ENCODE measurements around the gene RMND5B. TPM values are rescaled to one million over a fixed set of nuclear protein-coding genes. Genes with fewer than 3 reads are reported as not detected.

Gene RMND5B
- 12.7 and 13.7 TPM in 2 replicates for polyA plus RNA-seq (2013)

GRCh38 chr5:178130576-178131445 is at the start of gene RMND5B:
Gene RMND5B (plus strand): TSS chr5:178131014. CDS start chr5:178138120, 7,106 bp downstream.
- Histone ChIP-seq H2BK120ac (ENCODE audit: insufficient read depth, low read length, poor library complexity) (peak within 1 kb of the TSS; percentile 57), H3K36me3 (ENCODE audit: control insufficient read depth in 1 of 2, insufficient read depth in 2 of 2, low read length in 2 of 2) (peaks cover 5% of the 10 kb centered on the region in 2 experiments), H4K8ac (ENCODE audit: low read depth, low read length) (peak within 1 kb of the TSS; percentile 90), H2BK5ac (ENCODE audit: low read depth, low read length, poor library complexity) (peak within 1 kb of the TSS; percentile 51), H3K4me2 (ENCODE audit: low read length) (peak within 1 kb of the TSS; percentile 84), H3K27me3 (ENCODE audit: insufficient read depth, low read length) (no peaks in the 10 kb centered on the region), H4K91ac (ENCODE audit: low read depth, low read length) (peak within 1 kb of the TSS; percentile 75), H2AFZ (ENCODE audit: insufficient read depth, low read length, poor library complexity) (peak within 1 kb of the TSS; percentile 30), H3K79me2 (ENCODE audit: control insufficient read depth, insufficient read depth, low read length, poor library complexity) (peaks cover 9% of the 10 kb centered on the region), H4K12ac (ENCODE audit: low read depth, low read length) (peak within 1 kb of the TSS; percentile 36), H3K14ac (ENCODE audit: low read length) (peak within 1 kb of the TSS; percentile 22), H3K4me3 (ENCODE audit: low read depth, low read length) (peak within 1 kb of the TSS; percentile 84), H3K79me1 (ENCODE audit: low read length) (peaks cover 11% of the 10 kb centered on the region), H3K9ac (ENCODE audit: low read length) (peak within 1 kb of the TSS; percentile 96), H3K23ac (ENCODE audit: low read length) (peak within 1 kb of the TSS; percentile 14), H3K9me3 (ENCODE audit: insufficient read depth, low read depth, low read length) (no peaks in the 10 kb centered on the region), H3K4me1 (ENCODE audit: control insufficient read depth in 1 of 2, insufficient read depth in 2 of 2, low read length in 2 of 2) (peaks cover 7 to 8% of the 10 kb centered on the region in 2 experiments), H3K27ac (ENCODE audit: low read depth, low read length) (peak within 1 kb of the TSS; percentile 87), H3K18ac (ENCODE audit: low read length) (peak within 1 kb of the TSS; percentile 19), H3K4ac (ENCODE audit: low read depth, low read length) (peak within 1 kb of the TSS; percentile 24), H2BK12ac (ENCODE audit: low read length) (no peak within 1 kb of the TSS), H2AK5ac (ENCODE audit: low read length) (no peak within 1 kb of the TSS)
- WGBS (ENCODE audit: extremely low coverage, insufficient coverage, insufficient read length) = no CpG with 5 or more reads among the region's 102 CpGs
- peak; percentile 78 to 86 for DNase-seq

- Histone ChIP-seq H2BK5ac (ENCODE audit: low read depth, low read length, poor library complexity) (no peak overlapping the region), H3K9me3 (ENCODE audit: insufficient read depth, low read depth, low read length) (no peaks in the 10 kb centered on the region), H2BK12ac (ENCODE audit: low read length) (no peak overlapping the region), H3K23ac (ENCODE audit: low read length) (no peak overlapping the region), H3K4me1 (ENCODE audit: control insufficient read depth in 1 of 2, insufficient read depth in 2 of 2, low read length in 2 of 2) (peaks cover 18 to 30% of the 10 kb centered on the region in 2 experiments), H3K4me3 (ENCODE audit: low read depth, low read length) (no peak overlapping the region), H4K8ac (ENCODE audit: low read depth, low read length) (no peak overlapping the region), H2AK5ac (ENCODE audit: low read length) (no peak overlapping the region), H3K18ac (ENCODE audit: low read length) (no peak overlapping the region), H3K27me3 (ENCODE audit: insufficient read depth, low read length) (no peaks in the 10 kb centered on the region), H3K79me2 (ENCODE audit: control insufficient read depth, insufficient read depth, low read length, poor library complexity) (no peaks in the 10 kb centered on the region), H3K14ac (ENCODE audit: low read length) (no peak overlapping the region), H3K4ac (ENCODE audit: low read depth, low read length) (no peak overlapping the region), H2AFZ (ENCODE audit: insufficient read depth, low read length, poor library complexity) (no peak overlapping the region), H3K27ac (ENCODE audit: low read depth, low read length) (peak overlapping the region; percentile 68), H4K91ac (ENCODE audit: low read depth, low read length) (peak overlapping the region; percentile 48), H2BK120ac (ENCODE audit: insufficient read depth, low read length, poor library complexity) (no peak overlapping the region), H3K36me3 (ENCODE audit: control insufficient read depth in 1 of 2, insufficient read depth in 2 of 2, low read length in 2 of 2) (no peaks in the 10 kb centered on the region), H3K4me2 (ENCODE audit: low read length) (peak overlapping the region; percentile 25), H3K9ac (ENCODE audit: low read length) (no peak overlapping the region), H4K12ac (ENCODE audit: low read depth, low read length) (no peak overlapping the region), H3K79me1 (ENCODE audit: low read length) (peaks cover 7% of the 10 kb centered on the region)
- DNase-seq = peak; percentile 88 to 91
- WGBS (ENCODE audit: extremely low coverage, insufficient coverage, insufficient read length) = no CpG with 5 or more reads among the region's 12 CpGs
Observed at GRCh38 chr5:178081571-178082243, 49.1 kb upstream of the RMND5B start.

- H2AFZ ChIP-seq (ENCODE audit: insufficient read depth, low read length, poor library complexity) = no peak overlapping the region
- H3K4ac ChIP-seq (ENCODE audit: low read depth, low read length) = no peak overlapping the region
- H3K27me3 ChIP-seq (ENCODE audit: insufficient read depth, low read length) = no peaks in the 10 kb centered on the region
- H3K79me2 ChIP-seq (ENCODE audit: control insufficient read depth, insufficient read depth, low read length, poor library complexity) = no peaks in the 10 kb centered on the region
- H3K18ac ChIP-seq (ENCODE audit: low read length) = no peak overlapping the region
- H3K14ac ChIP-seq (ENCODE audit: low read length) = no peak overlapping the region
- H4K91ac ChIP-seq (ENCODE audit: low read depth, low read length) = no peak overlapping the region
- no peak overlapping the region for H3K23ac ChIP-seq (ENCODE audit: low read length)
- no peak overlapping the region for H2BK5ac ChIP-seq (ENCODE audit: low read depth, low read length, poor library complexity)
- no CpG with 5 or more reads among the region's 6 CpGs for WGBS (ENCODE audit: extremely low coverage, insufficient coverage, insufficient read length)
- H2BK120ac ChIP-seq (ENCODE audit: insufficient read depth, low read length, poor library complexity) = no peak overlapping the region
- no peak overlapping the region for H3K4me3 ChIP-seq (ENCODE audit: low read depth, low read length)
- H3K36me3 ChIP-seq (ENCODE audit: control insufficient read depth in 1 of 2, insufficient read depth in 2 of 2, low read length in 2 of 2) = no peaks in the 10 kb centered on the region
- H4K8ac ChIP-seq (ENCODE audit: low read depth, low read length) = no peak overlapping the region
- H3K9me3 ChIP-seq (ENCODE audit: insufficient read depth, low read depth, low read length) = no peaks in the 10 kb centered on the region
- peaks cover 18 to 24% of the 10 kb centered on the region in 2 experiments for H3K4me1 ChIP-seq (ENCODE audit: control insufficient read depth in 1 of 2, insufficient read depth in 2 of 2, low read length in 2 of 2)
- DNase-seq = peak; percentile 46 to 75
- H2BK12ac ChIP-seq (ENCODE audit: low read length) = no peak overlapping the region
- no peak overlapping the region for H3K27ac ChIP-seq (ENCODE audit: low read depth, low read length)
- no peak overlapping the region for H3K9ac ChIP-seq (ENCODE audit: low read length)
- H3K4me2 ChIP-seq (ENCODE audit: low read length) = peak overlapping the region; percentile 12
- H3K79me1 ChIP-seq (ENCODE audit: low read length) = peaks cover 7% of the 10 kb centered on the region
- H2AK5ac ChIP-seq (ENCODE audit: low read length) = no peak overlapping the region
- no peak overlapping the region for H4K12ac ChIP-seq (ENCODE audit: low read depth, low read length)
Observed at GRCh38 chr5:178083922-178084321, 46.9 kb upstream of the RMND5B start.

- Histone ChIP-seq H4K8ac (ENCODE audit: low read depth, low read length) (no peak overlapping the region), H2BK12ac (ENCODE audit: low read length) (no peak overlapping the region), H3K4me1 (ENCODE audit: control insufficient read depth in 1 of 2, insufficient read depth in 2 of 2, low read length in 2 of 2) (peaks cover 14 to 22% of the 10 kb centered on the region in 2 experiments), H2AFZ (ENCODE audit: insufficient read depth, low read length, poor library complexity) (no peak overlapping the region), H4K12ac (ENCODE audit: low read depth, low read length) (no peak overlapping the region), H2BK5ac (ENCODE audit: low read depth, low read length, poor library complexity) (no peak overlapping the region), H3K9ac (ENCODE audit: low read length) (no peak overlapping the region), H3K9me3 (ENCODE audit: insufficient read depth, low read depth, low read length) (no peaks in the 10 kb centered on the region), H3K18ac (ENCODE audit: low read length) (no peak overlapping the region), H3K4me2 (ENCODE audit: low read length) (no peak overlapping the region), H3K4me3 (ENCODE audit: low read depth, low read length) (no peak overlapping the region), H3K79me2 (ENCODE audit: control insufficient read depth, insufficient read depth, low read length, poor library complexity) (no peaks in the 10 kb centered on the region), H3K14ac (ENCODE audit: low read length) (no peak overlapping the region), H3K36me3 (ENCODE audit: control insufficient read depth in 1 of 2, insufficient read depth in 2 of 2, low read length in 2 of 2) (no peaks in the 10 kb centered on the region), H3K79me1 (ENCODE audit: low read length) (peaks cover 2% of the 10 kb centered on the region), H4K91ac (ENCODE audit: low read depth, low read length) (no peak overlapping the region), H3K4ac (ENCODE audit: low read depth, low read length) (no peak overlapping the region), H2AK5ac (ENCODE audit: low read length) (no peak overlapping the region), H2BK120ac (ENCODE audit: insufficient read depth, low read length, poor library complexity) (no peak overlapping the region), H3K23ac (ENCODE audit: low read length) (no peak overlapping the region), H3K27ac (ENCODE audit: low read depth, low read length) (no peak overlapping the region), H3K27me3 (ENCODE audit: insufficient read depth, low read length) (no peaks in the 10 kb centered on the region)
- DNase-seq = no peak
- no CpG with 5 or more reads among the region's 6 CpGs for WGBS (ENCODE audit: extremely low coverage, insufficient coverage, insufficient read length)
Observed at GRCh38 chr5:178085316-178085715, 45.5 kb upstream of the RMND5B start.

Data from trophoblast cell (in vitro differentiated cells and primary cell).